KG1 (cell line): ENCODE results near the gene TNS3.

ENCODE experiments used
- DNase-seq: peaks from one replicate; lab custom pipeline; 2025; lab: John Stamatoyannopoulos, UW

Gene TNS3

GRCh38 chr7:47258798-47259197, 323.1 kb downstream of the TNS3 start:
- no peak for DNase-seq

GRCh38 chr7:47256016-47256415, 325.9 kb downstream of the TNS3 start:
- no peak for DNase-seq

GRCh38 chr7:47255441-47255840, 326.5 kb downstream of the TNS3 start:
- no peak for DNase-seq

- DNase-seq: no peak
Measured at GRCh38 chr7:47255007-47255406, 326.9 kb downstream of the TNS3 start.

- DNase-seq: peak; percentile 40
Measured at GRCh38 chr7:47254081-47254977, 327.6 kb downstream of the TNS3 start.

GRCh38 chr7:47253650-47254080, 328.2 kb downstream of the TNS3 start:
- no peak for DNase-seq

GRCh38 chr7:47252675-47253074, 329.2 kb downstream of the TNS3 start:
- no peak for DNase-seq

GRCh38 chr7:47249361-47249760, 332.6 kb downstream of the TNS3 start:
- DNase-seq: no peak

GRCh38 chr7:47248797-47249196, 333.1 kb downstream of the TNS3 start:
- DNase-seq: no peak

- no peak for DNase-seq
Measured at GRCh38 chr7:47247132-47247531, 334.8 kb downstream of the TNS3 start.

GRCh38 chr7:47244692-47245091, 337.2 kb downstream of the TNS3 start:
- DNase-seq: no peak

- no peak for DNase-seq
Measured at GRCh38 chr7:47241112-47242065, 340.5 kb downstream of the TNS3 start.

- no peak for DNase-seq
Measured at GRCh38 chr7:47239931-47240421, 341.9 kb downstream of the TNS3 start.

GRCh38 chr7:47239034-47239433, 342.9 kb downstream of the TNS3 start:
- DNase-seq: no peak

GRCh38 chr7:47236480-47237129, 345.3 kb downstream of the TNS3 start:
- DNase-seq: no peak

GRCh38 chr7:47233996-47234395, 347.9 kb downstream of the TNS3 start:
- no peak for DNase-seq

- no peak for DNase-seq
Measured at GRCh38 chr7:47232751-47233412, 349.0 kb downstream of the TNS3 start.

- no peak for DNase-seq
Measured at GRCh38 chr7:47231627-47232026, 350.3 kb downstream of the TNS3 start.

- no peak for DNase-seq
Measured at GRCh38 chr7:47231032-47231431, 350.9 kb downstream of the TNS3 start.

- DNase-seq: no peak
Measured at GRCh38 chr7:47228386-47229014, 353.4 kb downstream of the TNS3 start.

- no peak for DNase-seq
Measured at GRCh38 chr7:47227762-47228177, 354.1 kb downstream of the TNS3 start.
